H9 (cell line): ENCODE measurements around the gene KCND1. TPM values are rescaled to one million over a fixed set of nuclear protein-coding genes. Genes with fewer than 3 reads are reported as not detected.

Experiments used
- DNase-seq: peaks from one replicate; pipeline ENCODE4 v3.0.0-alpha.2; 2017
- H2AFZ ChIP-seq: one replicate; pipeline ENCODE4 v1.6.1; 2013; ENCODE audit warnings: mild to moderate bottlenecking, low read length, control low read depth, moderate library complexity
- H2AK5ac ChIP-seq: 2 replicates; pipeline ENCODE4 v1.6.1; 2013; ENCODE audit warnings: low read length, control low read depth, mixed read lengths; ENCODE audit not compliant: insufficient read length
- H2BK120ac ChIP-seq: one replicate; pipeline ENCODE4 v1.6.1; 2013; ENCODE audit warnings: low read depth, mild to moderate bottlenecking, low read length, control low read depth, inconsistent platforms; ENCODE audit not compliant: poor library complexity, severe bottlenecking
- H2BK12ac ChIP-seq: 2 replicates; pipeline ENCODE4 v1.6.1; 2013; ENCODE audit warnings: low read length, control low read depth, mixed read lengths, low read depth; ENCODE audit not compliant: insufficient read length
- H2BK15ac ChIP-seq: 2 replicates; pipeline ENCODE4 v1.6.1; 2013; ENCODE audit warnings: low read depth, low read length, control low read depth
- H2BK20ac ChIP-seq: one replicate; pipeline ENCODE4 v1.6.1; 2013; ENCODE audit warnings: low read depth, mild to moderate bottlenecking, low read length, control low read depth, inconsistent platforms; ENCODE audit not compliant: poor library complexity, severe bottlenecking
- H2BK5ac ChIP-seq: 2 replicates; pipeline ENCODE4 v1.6.1; 2013; ENCODE audit warnings: low read length, control low read depth, mixed read lengths; ENCODE audit not compliant: insufficient read length
- H3K14ac ChIP-seq: 2 replicates; pipeline ENCODE4 v1.6.1; 2013; ENCODE audit warnings: low read length, control low read depth; ENCODE audit not compliant: insufficient read depth
- H3K18ac ChIP-seq: 2 replicates; pipeline ENCODE4 v1.6.1; 2013; ENCODE audit warnings: low read depth, mild to moderate bottlenecking, mixed read lengths, low read length, control low read depth; ENCODE audit not compliant: insufficient read length
- H3K23ac ChIP-seq: 2 replicates; pipeline ENCODE4 v1.6.1; 2013; ENCODE audit warnings: low read length, control low read depth, mixed read lengths, low read depth; ENCODE audit not compliant: insufficient read length
- H3K23me2 ChIP-seq: 2 replicates; pipeline ENCODE4 v1.6.1; 2013; ENCODE audit warnings: low read depth, mild to moderate bottlenecking, mixed read lengths, low read length, control low read depth; ENCODE audit not compliant: insufficient read length, poor library complexity, severe bottlenecking
- H3K27ac ChIP-seq: 2 replicates; pipeline ENCODE4 v1.5.1; 2013; ENCODE audit warnings: low read length, control low read depth, mixed read lengths, low read depth; ENCODE audit not compliant: insufficient read length
- H3K27me3 ChIP-seq: 2 replicates; pipeline ENCODE4 v1.6.1; 2013; ENCODE audit warnings: low read length, control low read depth, inconsistent platforms; ENCODE audit not compliant: insufficient read depth
- H3K4ac ChIP-seq: 2 replicates; pipeline ENCODE4 v1.6.1; 2013; ENCODE audit warnings: low read depth, mild to moderate bottlenecking, control low read depth, inconsistent platforms, low read length, moderate library complexity
- H3K4me1 ChIP-seq: 2 replicates; pipeline ENCODE4 v1.6.1; 2013; ENCODE audit warnings: low read length, control low read depth, inconsistent platforms; ENCODE audit not compliant: insufficient read depth
- H3K4me2 ChIP-seq: 2 replicates; pipeline ENCODE4 v1.6.1; 2013; ENCODE audit warnings: low read length, control low read depth, mixed read lengths; ENCODE audit not compliant: insufficient read length, insufficient read depth
- H3K56ac ChIP-seq: 2 replicates; pipeline ENCODE4 v1.6.1; 2013; ENCODE audit warnings: low read depth, mild to moderate bottlenecking, mixed read lengths, low read length, control low read depth; ENCODE audit not compliant: insufficient read length
- H3K79me1 ChIP-seq: 2 replicates; pipeline ENCODE4 v1.6.1; 2013; ENCODE audit warnings: low read depth, mild to moderate bottlenecking, moderate library complexity, low read length, control low read depth, inconsistent platforms; ENCODE audit not compliant: insufficient read depth, poor library complexity, severe bottlenecking
- H3K79me2 ChIP-seq: 2 replicates; pipeline ENCODE4 v1.6.1; 2013; ENCODE audit warnings: low read length, control low read depth, inconsistent platforms; ENCODE audit not compliant: insufficient read depth
- H3K9ac ChIP-seq: 2 replicates; pipeline ENCODE4 v1.6.1; 2013; ENCODE audit warnings: low read length, control low read depth, mixed read lengths; ENCODE audit not compliant: insufficient read length; ENCODE audit errors: extremely low read depth
- H3K9me3 ChIP-seq: one replicate; pipeline ENCODE4 v1.6.1; 2013; ENCODE audit warnings: low read depth, low read length, inconsistent platforms; ENCODE audit not compliant: control insufficient read depth
- H3T11ph ChIP-seq: one replicate; pipeline ENCODE4 v1.6.1; 2013; ENCODE audit warnings: mild to moderate bottlenecking, low read length, control low read depth, inconsistent platforms
- H4K20me1 ChIP-seq: one replicate; pipeline ENCODE4 v1.6.1; 2013; ENCODE audit not compliant: control insufficient read depth, insufficient read length, insufficient read depth
- H4K5ac ChIP-seq: 2 replicates; pipeline ENCODE4 v1.6.1; 2013; ENCODE audit warnings: low read depth, mild to moderate bottlenecking, mixed read lengths, low read length, control low read depth; ENCODE audit not compliant: insufficient read length
- H4K8ac ChIP-seq: replicated peaks from 2 replicates; pipeline ENCODE4 v1.6.1; 2013; ENCODE audit warnings: low read length, control low read depth, mixed read lengths, low read depth; ENCODE audit not compliant: insufficient read length
- H4K91ac ChIP-seq: 2 replicates; pipeline ENCODE4 v1.6.1; 2013; ENCODE audit warnings: low read depth, mild to moderate bottlenecking, moderate library complexity, mixed read lengths, low read length, control low read depth; ENCODE audit not compliant: insufficient read length
- H3K27ac Mint-ChIP-seq, 3 experiments: 2 replicates in 2 of 3; 3 replicates in 1 of 3; pipeline ENCODE4 v1.8.0; 2020 to 2021; ENCODE audit warnings: mixed read lengths in 3 of 3, mild to moderate bottlenecking in 1 of 3, moderate library complexity in 1 of 3
- H3K27me3 Mint-ChIP-seq: 2 replicates; pipeline ENCODE4 v1.8.0; 2021; ENCODE audit warnings: low read depth, mild to moderate bottlenecking, moderate library complexity, mixed read lengths
- H3K36me3 Mint-ChIP-seq, 3 experiments: 2 replicates in 2 of 3; 3 replicates in 1 of 3; pipeline ENCODE4 v1.8.0; 2020 to 2021; ENCODE audit warnings: low read depth in 3 of 3, mixed read lengths in 3 of 3; ENCODE audit not compliant: insufficient read depth in 1 of 3
- H3K4me1 Mint-ChIP-seq, 2 experiments: 2 replicates each; pipeline ENCODE4 v1.8.0; 2020; ENCODE audit warnings: mixed read lengths in 2 of 2
- H3K4me3 Mint-ChIP-seq, 2 experiments: 2 replicates in 1 of 2; 3 replicates in 1 of 2; pipeline ENCODE4 v1.8.0; 2020 to 2021; ENCODE audit warnings: mild to moderate bottlenecking in 2 of 2, mixed read lengths in 2 of 2, moderate library complexity in 1 of 2
- H3K9me3 Mint-ChIP-seq, 2 experiments: 2 replicates in 1 of 2; 3 replicates in 1 of 2; pipeline ENCODE4 v1.8.0; 2020; ENCODE audit warnings: mild to moderate bottlenecking in 2 of 2, mixed read lengths in 2 of 2, moderate library complexity in 1 of 2
- CTCF ChIP-seq: fragments of 200-600 bp; sonication (generic); conservative IDR thresholded peaks from 3 replicates; pipeline ENCODE4 v1.8.0; 2021; ENCODE audit warnings: antibody characterized with exemption, mild to moderate bottlenecking
- WGBS: extraction: QIAGEN DNeasy Blood & Tissue Kit; methylation state at CpG from one replicate; pipeline ENCODE4 v1.1.7; 2013; ENCODE audit warnings: missing lambda C conversion rate, low lambda C conversion rate, mixed read lengths; ENCODE audit not compliant: insufficient read length; ENCODE audit errors: extremely low coverage; 5-methylcytosine and 5-hydroxymethylcytosine counted together
- total RNA-seq: library from RNA; stranded (reverse); gene quantifications from 2 replicates; pipeline ENCODE4 v1.2.1, GENCODE V29; 2021

KCND1 gene
- total RNA-seq, 1 experiment from 2014 or later: 5.7 TPM

GRCh38 chrX:48957827-48958634 lies 13.6 kb downstream of the KCND1 start:
- Histone ChIP-seq H2BK20ac (no peak overlapping the region), H2BK12ac (no peak overlapping the region), H3K23me2 (peaks cover 6% of the 10 kb centered on the region), H3K4me2 (peak overlapping the region; percentile 86), H2BK15ac (no peak overlapping the region), H3K18ac (peak overlapping the region; percentile 92), H3K56ac (no peak overlapping the region), H3K9ac (peak overlapping the region; percentile 85), H2BK120ac (no peak overlapping the region), H4K91ac (no peak overlapping the region), H3K27me3 (no peaks in the 10 kb centered on the region), H2BK5ac (peak overlapping the region; percentile 86), H3K79me2 (peaks cover 21% of the 10 kb centered on the region; the same call in 1 of the 2 replicates), H4K8ac (no peak overlapping the region), H4K20me1 (peaks cover 3% of the 10 kb centered on the region), H2AK5ac (no peak overlapping the region), H3K4ac (no peak overlapping the region), H3T11ph (no peak overlapping the region), H3K14ac (peak overlapping the region; percentile 62), H3K27ac (peak overlapping the region; percentile 92), H3K9me3 (no peaks in the 10 kb centered on the region), H2AFZ (no peak overlapping the region), H4K5ac (no peak overlapping the region), H3K79me1 (peaks cover 18% of the 10 kb centered on the region), H3K4me1 (peaks cover 2% of the 10 kb centered on the region; the same call in 1 of the 2 replicates), H3K23ac (no peak overlapping the region)
- H3K4me1 Mint-ChIP-seq: peaks cover 0 to 16% of the 10 kb centered on the region in 2 experiments; a peak in 2 of 4 replicates
- peaks cover 76 to 78% of the 10 kb centered on the region in 2 experiments for H3K9me3 Mint-ChIP-seq
- peak overlapping the region; percentile 97 to 99 for H3K4me3 Mint-ChIP-seq
- peaks cover 14 to 48% (median 30%) of the 10 kb centered on the region in 3 experiments for H3K36me3 Mint-ChIP-seq
- peak; percentile 97 for DNase-seq
- no peak for TF ChIP-seq CTCF
- WGBS: no CpG with 5 or more reads among the region's 66 CpGs
- H3K27ac Mint-ChIP-seq: peak overlapping the region; percentile 100
- peaks cover 1% of the 10 kb centered on the region for H3K27me3 Mint-ChIP-seq
